Measurements from ENCODE around the gene RGS11.
"Not testable (repeated sequence)": the region's sequence is repeated elsewhere in the genome, so short reads cannot be mapped to it uniquely, and the experiment has no call there.

Gene RGS11

DNA sequence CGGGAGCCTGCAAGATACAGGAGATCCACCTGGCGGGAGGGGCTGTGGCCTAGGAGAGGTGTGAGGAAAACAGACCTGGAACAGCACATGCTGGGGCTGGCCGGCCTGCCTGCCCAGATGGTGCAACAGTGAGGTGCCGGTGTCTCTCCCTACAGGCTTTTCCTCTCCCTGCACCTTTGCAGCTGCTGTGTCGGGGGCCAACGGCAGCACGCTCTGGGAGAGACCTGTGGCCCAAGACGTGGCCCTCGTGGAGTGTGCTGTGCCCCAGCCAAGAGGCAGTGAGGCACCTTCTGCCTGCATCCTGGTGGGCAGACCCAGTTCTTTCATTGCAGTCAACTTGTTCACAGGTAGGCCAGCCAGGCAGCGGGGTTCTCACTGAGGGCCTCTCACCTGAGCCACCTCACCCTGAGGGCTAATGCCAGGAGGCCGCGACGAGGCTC lies 15.9 kb downstream of the RGS11 start:
- no peak for DNase-seq (ENCODE audit: low read depth)
- H3K4me3 ChIP-seq (ENCODE audit: control insufficient read depth, low read depth, low read length): no peak overlapping the region
- TF ChIP-seq, protein P1, sequence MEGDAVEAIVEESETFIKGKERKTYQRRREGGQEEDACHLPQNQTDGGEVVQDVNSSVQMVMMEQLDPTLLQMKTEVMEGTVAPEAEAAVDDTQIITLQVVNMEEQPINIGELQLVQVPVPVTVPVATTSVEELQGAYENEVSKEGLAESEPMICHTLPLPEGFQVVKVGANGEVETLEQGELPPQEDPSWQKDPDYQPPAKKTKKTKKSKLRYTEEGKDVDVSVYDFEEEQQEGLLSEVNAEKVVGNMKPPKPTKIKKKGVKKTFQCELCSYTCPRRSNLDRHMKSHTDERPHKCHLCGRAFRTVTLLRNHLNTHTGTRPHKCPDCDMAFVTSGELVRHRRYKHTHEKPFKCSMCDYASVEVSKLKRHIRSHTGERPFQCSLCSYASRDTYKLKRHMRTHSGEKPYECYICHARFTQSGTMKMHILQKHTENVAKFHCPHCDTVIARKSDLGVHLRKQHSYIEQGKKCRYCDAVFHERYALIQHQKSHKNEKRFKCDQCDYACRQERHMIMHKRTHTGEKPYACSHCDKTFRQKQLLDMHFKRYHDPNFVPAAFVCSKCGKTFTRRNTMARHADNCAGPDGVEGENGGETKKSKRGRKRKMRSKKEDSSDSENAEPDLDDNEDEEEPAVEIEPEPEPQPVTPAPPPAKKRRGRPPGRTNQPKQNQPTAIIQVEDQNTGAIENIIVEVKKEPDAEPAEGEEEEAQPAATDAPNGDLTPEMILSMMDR (conservative IDR thresholded peaks at IDR 0.05; ENCODE audit: control insufficient read depth, insufficient read depth, low read depth, low read length): no peak

GRCh38 chr16:259226-259625 lies 16.5 kb downstream of the RGS11 start:
- H3K4me3 ChIP-seq (ENCODE audit: control insufficient read depth, low read depth, low read length): no peak overlapping the region
- TF ChIP-seq, protein P1 (conservative IDR thresholded peaks at IDR 0.05; ENCODE audit: control insufficient read depth, insufficient read depth, low read depth, low read length): no peak
- DNase-seq (ENCODE audit: low read depth): no peak

- H3K4me3 ChIP-seq (ENCODE audit: control insufficient read depth, low read depth, low read length); DNase-seq (ENCODE audit: low read depth): not testable (repeated sequence)
Measured at GRCh38 chr16:258091-258490, 17.7 kb downstream of the RGS11 start.

- no peak for DNase-seq (ENCODE audit: low read depth)
- H3K4me3 ChIP-seq (ENCODE audit: control insufficient read depth, low read depth, low read length): no peak overlapping the region
- TF ChIP-seq, protein P1 (conservative IDR thresholded peaks at IDR 0.05; ENCODE audit: control insufficient read depth, insufficient read depth, low read depth, low read length): no peak
Measured at GRCh38 chr16:255183-255582, 20.6 kb downstream of the RGS11 start.

GRCh38 chr16:254461-254860 lies 21.3 kb downstream of the RGS11 start:
- H3K4me3 ChIP-seq (ENCODE audit: control insufficient read depth, low read depth, low read length): no peak overlapping the region
- TF ChIP-seq, protein P1 (conservative IDR thresholded peaks at IDR 0.05; ENCODE audit: control insufficient read depth, insufficient read depth, low read depth, low read length): no peak
- DNase-seq (ENCODE audit: low read depth): no peak

- H3K4me3 ChIP-seq (ENCODE audit: control insufficient read depth, low read depth, low read length): no peak overlapping the region
- no peak for DNase-seq (ENCODE audit: low read depth)
- TF ChIP-seq, protein P1 (conservative IDR thresholded peaks at IDR 0.05; ENCODE audit: control insufficient read depth, insufficient read depth, low read depth, low read length): no peak
Measured at GRCh38 chr16:253833-254232, 21.9 kb downstream of the RGS11 start.

DNA sequence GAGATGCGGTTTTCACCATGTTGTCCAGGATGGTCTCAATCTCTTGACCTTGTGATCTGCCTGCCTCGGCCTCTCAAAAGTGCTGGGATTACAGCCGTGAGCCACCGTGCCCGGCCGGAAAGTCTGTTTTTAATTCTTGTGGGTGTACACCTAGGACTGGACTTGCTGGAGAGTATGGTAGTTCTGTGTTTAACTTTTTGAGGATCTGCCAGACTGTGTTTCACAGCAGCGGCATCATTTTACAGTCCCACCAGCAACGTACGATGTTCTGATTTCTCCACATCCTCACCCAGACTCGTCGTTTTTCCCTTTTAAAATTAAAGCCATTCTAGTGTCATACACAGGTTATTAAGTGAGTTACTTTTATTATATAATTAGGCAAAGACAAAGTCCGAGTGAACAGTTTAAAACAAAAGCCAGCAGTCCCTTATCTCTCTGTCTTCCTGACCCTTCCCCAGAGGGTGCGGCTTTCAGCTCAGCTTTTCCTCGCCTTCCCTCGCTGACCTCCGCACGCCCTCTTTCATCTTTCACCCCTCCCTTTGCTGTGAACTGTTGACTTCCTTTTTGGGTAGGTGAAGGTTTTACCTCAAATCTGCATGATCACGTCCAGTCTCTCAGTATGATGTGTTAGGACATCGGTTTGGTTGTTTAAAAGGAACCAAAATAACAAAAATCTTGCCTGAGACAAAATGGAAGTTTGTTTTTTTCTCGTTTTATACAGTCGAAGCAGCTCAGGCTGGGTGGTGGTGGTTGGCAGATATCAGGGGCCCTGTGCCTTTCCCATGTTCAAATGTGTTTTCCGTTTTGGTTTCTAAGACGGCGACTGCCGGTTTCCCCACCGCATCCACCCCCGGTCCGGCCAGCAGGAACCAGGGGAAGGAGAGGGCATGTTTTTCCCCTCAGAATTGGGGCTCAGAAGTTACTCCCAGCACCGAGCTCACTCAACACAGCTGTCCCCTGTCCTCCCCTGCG lies 23.1 kb downstream of the RGS11 start:
- no peak overlapping the region for H3K4me3 ChIP-seq (ENCODE audit: control insufficient read depth, low read depth, low read length)
- no peak for DNase-seq (ENCODE audit: low read depth)
- TF ChIP-seq, protein P1 (conservative IDR thresholded peaks at IDR 0.05; ENCODE audit: control insufficient read depth, insufficient read depth, low read depth, low read length): no peak
